Endothelial cell of umbilical vein (primary cell): ENCODE results near the gene FBXL14.

Experiments used
- POLR2A ChIP-seq: IDR thresholded peaks from 2 replicates; pipeline ENCODE4 v1.6.1; 2012; ENCODE audit warnings: low read depth, mild to moderate bottlenecking, control low read depth, low read length
- TF ChIP-seq, protein P1 (sequence below), 2 donors: IDR thresholded peaks; 1 replicate in 1 of 2; 2 replicates in 1 of 2; pipeline ENCODE4 v1.5.1; 2011; ENCODE audit warnings: low read length in 2 of 2, mild to moderate bottlenecking in 2 of 2, moderate library complexity in 2 of 2, control low read depth in 1 of 2, inconsistent platforms in 1 of 2, low read depth in 1 of 2; ENCODE audit not compliant: insufficient read depth in 1 of 2; ENCODE audit errors: extremely low read depth in 1 of 2

DNA sequence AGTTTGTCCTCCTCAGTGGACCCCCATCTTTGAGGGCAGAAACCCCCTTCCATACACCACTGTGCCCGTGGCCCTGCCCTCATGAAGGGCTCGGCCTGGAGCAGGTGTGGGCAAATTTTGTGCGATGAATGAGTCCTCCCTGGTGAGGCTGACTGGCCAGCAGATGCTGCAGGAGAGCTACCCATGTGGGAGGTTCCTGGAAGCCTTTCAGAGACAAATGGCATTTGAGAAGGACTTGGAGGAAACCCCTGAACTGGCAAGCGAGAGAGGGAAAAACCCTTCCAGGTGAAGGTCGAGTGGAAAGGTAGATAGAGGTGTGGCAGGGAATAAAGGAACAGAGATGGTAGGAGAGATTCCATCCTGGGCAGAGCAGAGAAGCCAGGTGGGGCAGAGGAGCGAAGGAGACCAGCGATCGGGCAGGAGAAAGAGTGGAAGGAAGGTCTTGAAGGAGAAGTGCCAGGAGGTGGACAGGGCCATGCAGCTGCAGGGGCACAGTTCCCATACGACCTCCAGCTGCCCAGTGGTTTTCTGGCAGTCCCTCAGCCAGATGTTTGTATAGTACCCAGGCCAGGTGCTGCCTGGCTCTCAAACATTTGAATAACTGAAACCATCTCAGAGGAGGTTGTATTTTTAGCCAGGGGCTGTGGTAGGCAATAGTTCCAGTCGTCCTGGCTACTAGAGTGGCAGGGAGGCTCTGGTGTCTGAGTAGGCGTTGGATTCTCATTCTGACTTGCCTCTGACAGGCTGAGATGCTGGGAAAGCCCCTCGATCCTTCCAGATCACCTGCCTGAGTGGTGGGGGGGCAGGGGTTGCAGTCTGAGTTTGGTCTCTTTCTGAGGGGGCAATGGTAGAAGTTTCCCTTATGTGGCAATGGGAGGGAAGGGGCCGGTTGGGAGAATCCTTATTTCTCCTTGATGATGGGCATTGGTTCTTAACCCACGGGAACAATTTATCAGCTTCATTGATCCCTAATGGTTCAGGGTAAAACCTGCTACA is 40.1 kb downstream of the FBXL14 start:
- TF ChIP-seq POLR2A = no peak
- TF ChIP-seq, protein P1, sequence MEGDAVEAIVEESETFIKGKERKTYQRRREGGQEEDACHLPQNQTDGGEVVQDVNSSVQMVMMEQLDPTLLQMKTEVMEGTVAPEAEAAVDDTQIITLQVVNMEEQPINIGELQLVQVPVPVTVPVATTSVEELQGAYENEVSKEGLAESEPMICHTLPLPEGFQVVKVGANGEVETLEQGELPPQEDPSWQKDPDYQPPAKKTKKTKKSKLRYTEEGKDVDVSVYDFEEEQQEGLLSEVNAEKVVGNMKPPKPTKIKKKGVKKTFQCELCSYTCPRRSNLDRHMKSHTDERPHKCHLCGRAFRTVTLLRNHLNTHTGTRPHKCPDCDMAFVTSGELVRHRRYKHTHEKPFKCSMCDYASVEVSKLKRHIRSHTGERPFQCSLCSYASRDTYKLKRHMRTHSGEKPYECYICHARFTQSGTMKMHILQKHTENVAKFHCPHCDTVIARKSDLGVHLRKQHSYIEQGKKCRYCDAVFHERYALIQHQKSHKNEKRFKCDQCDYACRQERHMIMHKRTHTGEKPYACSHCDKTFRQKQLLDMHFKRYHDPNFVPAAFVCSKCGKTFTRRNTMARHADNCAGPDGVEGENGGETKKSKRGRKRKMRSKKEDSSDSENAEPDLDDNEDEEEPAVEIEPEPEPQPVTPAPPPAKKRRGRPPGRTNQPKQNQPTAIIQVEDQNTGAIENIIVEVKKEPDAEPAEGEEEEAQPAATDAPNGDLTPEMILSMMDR (IDR thresholded peaks at IDR 0.05; ENCODE audit: extremely low read depth in 1 of 2, insufficient read depth in 1 of 2, low read depth in 1 of 2, low read length in 2 of 2) = no peak
